Natural killer cell (primary cell): Measurements from ENCODE around the gene TWSG1. TPM values are rescaled to one million over a fixed set of nuclear protein-coding genes. Genes with fewer than 3 reads are reported as not detected.

Source experiments
- ATAC-seq, 3 donors: fragments of 150-1000 bp in 2 of 3; fragments of 200-7000 bp in 1 of 3; cut with Tn5 transposase; 1 replicate in 1 of 3; 2 replicates in 2 of 3; pipeline ENCODE4 v1.10.0; 2021; ENCODE audit warnings: mild to moderate bottlenecking in 2 of 3, moderate library complexity in 2 of 3
- DNase-seq, 2 donors: peaks; one replicate each; pipeline versions ENCODE4 v3.0.0 to v3.0.0-alpha.2; 2013 to 2021; ENCODE audit warnings: mixed read lengths in 1 of 2
- H3K27ac ChIP-seq: one replicate; pipeline ENCODE4 v1.5.1; 2013; ENCODE audit warnings: mild to moderate bottlenecking, low read length
- H3K27me3 ChIP-seq: one replicate; pipeline ENCODE4 v1.6.1; 2013; ENCODE audit warnings: low read length; ENCODE audit not compliant: control insufficient read depth, insufficient read depth
- H3K36me3 ChIP-seq: one replicate; pipeline ENCODE4 v1.6.1; 2013; ENCODE audit warnings: low read length; ENCODE audit not compliant: control insufficient read depth, insufficient read depth
- H3K4me1 ChIP-seq: one replicate; pipeline ENCODE4 v1.6.1; 2013; ENCODE audit warnings: low read length; ENCODE audit not compliant: control insufficient read depth, insufficient read depth
- H3K4me3 ChIP-seq: one replicate; pipeline ENCODE4 v1.5.1; 2013; ENCODE audit warnings: low read length
- H3K9me3 ChIP-seq: one replicate; pipeline ENCODE4 v1.6.1; 2013; ENCODE audit warnings: low read length; ENCODE audit not compliant: control insufficient read depth, insufficient read depth
- H3K27ac Mint-ChIP-seq, 2 donors: one replicate each; pipeline ENCODE4 v1.8.0; 2022; ENCODE audit warnings: mild to moderate bottlenecking in 2 of 2, mixed read lengths in 2 of 2, moderate library complexity in 1 of 2
- H3K27me3 Mint-ChIP-seq, 2 donors: one replicate each; pipeline ENCODE4 v1.8.0; 2022; ENCODE audit warnings: low read depth in 2 of 2, mixed read lengths in 2 of 2
- H3K36me3 Mint-ChIP-seq: one replicate; pipeline ENCODE4 v1.8.0; 2022; ENCODE audit warnings: mixed read lengths
- H3K4me1 Mint-ChIP-seq, 2 donors: one replicate each; pipeline ENCODE4 v1.8.0; 2022; ENCODE audit warnings: mixed read lengths in 2 of 2
- H3K4me3 Mint-ChIP-seq: one replicate; pipeline ENCODE4 v1.8.0; 2022; ENCODE audit warnings: mild to moderate bottlenecking, moderate library complexity, mixed read lengths
- H3K9me3 Mint-ChIP-seq, 2 donors: one replicate each; pipeline ENCODE4 v1.8.0; 2022; ENCODE audit warnings: mixed read lengths in 2 of 2
- CTCF ChIP-seq: fragments of 200-600 bp; IDR thresholded peaks from one replicate; pipeline ENCODE4 v1.8.0; 2022; ENCODE audit warnings: antibody characterized with exemption
- WGBS: methylation state at CpG from one replicate; pipeline ENCODE4 v1.1.7; 2013; ENCODE audit warnings: missing lambda C conversion rate; ENCODE audit not compliant: insufficient coverage; 5-methylcytosine and 5-hydroxymethylcytosine counted together
- intact Hi-C: fragments of 100-400 bp; cut with micrococcal nuclease; formaldehyde crosslinking; loops from one replicate; pipeline ENCODE4 v1.14.2; 2022
- total RNA-seq, 4 donors: library from RNA; stranded (reverse); fragments of 120-200 nt in 1 of 4; gene quantifications; one replicate each; pipeline versions ENCODE4 v1.2.3 to v1.2.4, GENCODE V29; 2013 to 2022

Gene TWSG1
- total RNA-seq, 3 donors from 2014 or later (not counting 1 experiment from before 2014, with no cell fraction given) = 3.4 to 7.3 (median 5.6) TPM

- no peaks in the 10 kb centered on the region for H3K36me3 Mint-ChIP-seq
Measured at GRCh38 chr18:9426753-9427152, 92.2 kb downstream of the TWSG1 start.

GRCh38 chr18:9428301-9428706 lies 93.7 kb downstream of the TWSG1 start:
- no peak overlapping the region for H3K27ac Mint-ChIP-seq
- no peak overlapping the region for H3K4me3 Mint-ChIP-seq
- no peak overlapping the region for H3K4me3 ChIP-seq
- H3K36me3 Mint-ChIP-seq = no peaks in the 10 kb centered on the region
- peaks cover 0 to 2% of the 10 kb centered on the region in 2 donors for H3K27me3 Mint-ChIP-seq
- no peaks in the 10 kb centered on the region for H3K27me3 ChIP-seq
- DNase-seq = no peak
- no peak for ATAC-seq
- no peaks in the 10 kb centered on the region for H3K9me3 Mint-ChIP-seq
- 86% methylated on average over 10 of the region's 11 CpGs for WGBS
- intact Hi-C loops = no loop called here
- H3K4me1 Mint-ChIP-seq = peaks cover 1 to 2% of the 10 kb centered on the region in 2 donors
- peaks cover 11% of the 10 kb centered on the region for H3K9me3 ChIP-seq
- no peaks in the 10 kb centered on the region for H3K36me3 ChIP-seq
- no peak for TF ChIP-seq CTCF
- H3K27ac ChIP-seq = no peak overlapping the region
- no peaks in the 10 kb centered on the region for H3K4me1 ChIP-seq

More at GRCh38 chr18:9426753-9427152, 92.2 kb downstream of the TWSG1 start:
- 93% methylated on average over 7 of the region's 7 CpGs for WGBS
- Mint-ChIP-seq H3K4me1 (no peaks in the 10 kb centered on the region), H3K9me3 (no peaks in the 10 kb centered on the region), H3K27ac (no peak overlapping the region), H3K4me3 (no peak overlapping the region), H3K27me3 (no peaks in the 10 kb centered on the region)
- H3K4me1 ChIP-seq = no peaks in the 10 kb centered on the region
- H3K36me3 ChIP-seq = no peaks in the 10 kb centered on the region
- intact Hi-C loops = no loop called here
- H3K27me3 ChIP-seq = no peaks in the 10 kb centered on the region
- DNase-seq (no peak), ATAC-seq (no peak)
- H3K9me3 ChIP-seq = peaks cover 11% of the 10 kb centered on the region
- no peak overlapping the region for H3K4me3 ChIP-seq
- H3K27ac ChIP-seq = no peak overlapping the region
- no peak for TF ChIP-seq CTCF

- Histone ChIP-seq H3K27me3 (no peaks in the 10 kb centered on the region), H3K9me3 (peaks cover 11% of the 10 kb centered on the region), H3K4me3 (no peak overlapping the region), H3K27ac (no peak overlapping the region), H3K4me1 (peaks cover 2% of the 10 kb centered on the region), H3K36me3 (no peaks in the 10 kb centered on the region)
- Mint-ChIP-seq H3K4me1 (peaks cover 9 to 10% of the 10 kb centered on the region in 2 donors), H3K27me3 (peaks cover 0 to 4% of the 10 kb centered on the region in 2 donors), H3K27ac (no peak overlapping the region), H3K36me3 (no peaks in the 10 kb centered on the region), H3K9me3 (no peaks in the 10 kb centered on the region), H3K4me3 (no peak overlapping the region)
- ATAC-seq = no peak
- intact Hi-C loops = no loop called here
- no peak for TF ChIP-seq CTCF
- WGBS = 95% methylated on average over 6 of the region's 6 CpGs
- DNase-seq = no peak
Measured at GRCh38 chr18:9428862-9429661, 94.5 kb downstream of the TWSG1 start.

GRCh38 chr18:9429662-9429993 lies 95.1 kb downstream of the TWSG1 start:
- no peak for ATAC-seq
- H3K4me1 Mint-ChIP-seq = peaks cover 13 to 15% of the 10 kb centered on the region in 2 donors

More at GRCh38 chr18:9429662-9429993, 95.1 kb downstream of the TWSG1 start:
- TF ChIP-seq CTCF = no peak
- Histone ChIP-seq H3K4me3 (no peak overlapping the region), H3K27me3 (no peaks in the 10 kb centered on the region), H3K9me3 (peaks cover 5% of the 10 kb centered on the region), H3K4me1 (peaks cover 8% of the 10 kb centered on the region), H3K36me3 (no peaks in the 10 kb centered on the region), H3K27ac (no peak overlapping the region)
- Mint-ChIP-seq H3K36me3 (no peaks in the 10 kb centered on the region), H3K9me3 (no peaks in the 10 kb centered on the region), H3K27ac (no peak overlapping the region), H3K4me3 (no peak overlapping the region), H3K27me3 (peaks cover 0 to 4% of the 10 kb centered on the region in 2 donors)
- DNase-seq = no peak
- intact Hi-C loops = no loop called here
- 67% methylated on average over 3 of the region's 3 CpGs for WGBS
